Measurements from ENCODE around the gene ABCC11. TPM values are rescaled to one million over a fixed set of nuclear protein-coding genes. Genes with fewer than 3 reads are reported as not detected.
A peak's percentile ranks its signal among the peaks of the same experiment; 100 is the strongest.

Gene ABCC11
- total and polyA plus RNA-seq, 2 of the 13 experiments (the other 11 are each of a cell fraction or from before 2014, with no cell fraction given), result 1.0 to 1.4 TPM

- TF ChIP-seq ZNF574 (CRISPR knock-in tag; IDR thresholded peaks at IDR 0.05) (peak; percentile 14; the same call in 1 of the 2 replicates), ZNF792 (CRISPR knock-in tag; IDR thresholded peaks at IDR 0.05) (0 out of 2 replicates have a peak, but pooled peaks have one; percentile 14), ELF3 (CRISPR knock-in tag; IDR thresholded peaks at IDR 0.05) (0 out of 2 replicates have a peak, but pooled peaks have one; percentile 22), FOXC1 (CRISPR knock-in tag; IDR thresholded peaks at IDR 0.05; ENCODE audit: borderline replicate concordance) (no peak), EEA1 (CRISPR knock-in tag; IDR thresholded peaks at IDR 0.05; ENCODE audit: borderline replicate concordance) (no peak), MAFK (conservative IDR thresholded peaks at IDR 0.05 in 1 of 2, IDR thresholded peaks at IDR 0.05 in 1 of 2; ENCODE audit: low read length in 2 of 2) (peak in 1 of 2 experiments; percentile 17; a peak in 2 of 4 replicates), TEAD3 (CRISPR knock-in tag; optimal IDR thresholded peaks at IDR 0.05; ENCODE audit: borderline replicate concordance) (peak; percentile 70), PAXIP1 (CRISPR knock-in tag; conservative IDR thresholded peaks at IDR 0.05) (peak; percentile 43; the same call in 1 of the 2 replicates), IRF2 (CRISPR knock-in tag; IDR thresholded peaks at IDR 0.05) (0 out of 2 replicates have a peak, but pooled peaks have one; percentile 18), HOXD1 (CRISPR knock-in tag; IDR thresholded peaks at IDR 0.05) (no peak), SOX6 (IDR thresholded peaks at IDR 0.05) (no peak), SOX6 (CRISPR knock-in tag; IDR thresholded peaks at IDR 0.05) (0 out of 2 replicates have a peak, but pooled peaks have one; percentile 28), EED (CRISPR knock-in tag; IDR thresholded peaks at IDR 0.05) (no peak), HNF4A (CRISPR knock-in tag; IDR thresholded peaks at IDR 0.05) (peak; percentile 88), ZNF614 (CRISPR knock-in tag; IDR thresholded peaks at IDR 0.05; ENCODE audit: borderline replicate concordance) (peak; percentile 28; the same call in 1 of the 2 replicates), REPIN1 (CRISPR knock-in tag; IDR thresholded peaks at IDR 0.05; ENCODE audit: borderline replicate concordance, low read depth) (0 out of 2 replicates have a peak, but pooled peaks have one; percentile 38), ZNF17 (CRISPR knock-in tag; IDR thresholded peaks at IDR 0.05) (peak; percentile 93; the same call in 1 of the 2 replicates), SPEN (CRISPR knock-in tag; IDR thresholded peaks at IDR 0.05; ENCODE audit: low read depth) (0 out of 2 replicates have a peak, but pooled peaks have one; percentile 25), ZNF292 (CRISPR knock-in tag; IDR thresholded peaks at IDR 0.05; ENCODE audit: borderline replicate concordance, low read depth) (peak; percentile 53; the same call in 1 of the 2 replicates), ZNF333 (CRISPR knock-in tag; IDR thresholded peaks at IDR 0.05; ENCODE audit: borderline replicate concordance) (no peak), MIER3 (CRISPR knock-in tag; IDR thresholded peaks at IDR 0.05; ENCODE audit: borderline replicate concordance) (peak; percentile 28; the same call in 1 of the 2 replicates)
- TF ChIP-seq, protein P1, sequence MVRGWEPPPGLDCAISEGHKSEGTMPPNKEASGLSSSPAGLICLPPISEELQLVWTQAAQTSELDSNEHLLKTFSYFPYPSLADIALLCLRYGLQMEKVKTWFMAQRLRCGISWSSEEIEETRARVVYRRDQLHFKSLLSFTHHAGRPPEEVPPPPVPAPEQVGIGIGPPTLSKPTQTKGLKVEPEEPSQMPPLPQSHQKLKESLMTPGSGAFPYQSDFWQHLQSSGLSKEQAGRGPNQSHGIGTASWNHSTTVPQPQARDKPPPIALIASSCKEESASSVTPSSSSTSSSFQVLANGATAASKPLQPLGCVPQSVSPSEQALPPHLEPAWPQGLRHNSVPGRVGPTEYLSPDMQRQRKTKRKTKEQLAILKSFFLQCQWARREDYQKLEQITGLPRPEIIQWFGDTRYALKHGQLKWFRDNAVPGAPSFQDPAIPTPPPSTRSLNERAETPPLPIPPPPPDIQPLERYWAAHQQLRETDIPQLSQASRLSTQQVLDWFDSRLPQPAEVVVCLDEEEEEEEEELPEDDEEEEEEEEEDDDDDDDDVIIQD (CRISPR knock-in tag; IDR thresholded peaks at IDR 0.05; ENCODE audit: low read depth), result 0 out of 2 replicates have a peak, but pooled peaks have one; percentile 18
Measured at GRCh38 chr16:48172682-48173081, 74.7 kb downstream of the ABCC11 start (continued).

Data from HepG2 (cell line).